Left kidney (tissue), 2 donors: ENCODE results near the gene RIT1. TPM values are rescaled to one million over a fixed set of nuclear protein-coding genes. Genes with fewer than 3 reads are reported as not detected.
A peak's percentile ranks its signal among the peaks of the same experiment; 100 is the strongest.
"Not testable (repeated sequence)": the region's sequence is repeated elsewhere in the genome, so short reads cannot be mapped to it uniquely, and the experiment has no call there.

Experiments used
- DNase-seq: peaks from one replicate; pipeline ENCODE4 v3.0.0-alpha.2; 2013
- polyA plus RNA-seq: library from polyadenylated mRNA; unstranded; fragments of 120-200 nt; gene quantifications from one replicate; pipeline ENCODE4 v1.2.1, GENCODE V29; 2013; ENCODE audit not compliant: insufficient read length

RIT1 gene
- polyA plus RNA-seq, 1 donor: 59.5 TPM

DNA sequence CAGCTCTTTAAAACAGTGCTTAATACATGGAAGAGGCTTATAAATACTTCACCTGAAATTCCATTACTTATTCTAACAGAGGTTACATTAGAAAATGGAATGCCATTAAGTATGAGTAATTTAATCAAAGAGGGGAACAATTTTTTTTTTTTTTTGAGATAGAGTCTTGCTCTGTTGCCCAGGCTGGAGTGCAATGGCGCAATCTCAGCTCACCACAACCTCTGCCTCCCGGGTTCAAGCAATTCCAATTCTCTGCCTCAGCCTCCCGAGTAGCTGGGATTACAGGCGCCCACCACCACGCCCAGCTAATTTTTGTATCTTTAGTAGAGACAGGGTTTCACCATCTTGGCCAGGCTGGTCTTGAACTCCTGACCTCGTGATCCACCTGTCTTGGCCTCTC is 15.5 kb downstream of the RIT1 start:
- not testable (repeated sequence) for DNase-seq

DNA sequence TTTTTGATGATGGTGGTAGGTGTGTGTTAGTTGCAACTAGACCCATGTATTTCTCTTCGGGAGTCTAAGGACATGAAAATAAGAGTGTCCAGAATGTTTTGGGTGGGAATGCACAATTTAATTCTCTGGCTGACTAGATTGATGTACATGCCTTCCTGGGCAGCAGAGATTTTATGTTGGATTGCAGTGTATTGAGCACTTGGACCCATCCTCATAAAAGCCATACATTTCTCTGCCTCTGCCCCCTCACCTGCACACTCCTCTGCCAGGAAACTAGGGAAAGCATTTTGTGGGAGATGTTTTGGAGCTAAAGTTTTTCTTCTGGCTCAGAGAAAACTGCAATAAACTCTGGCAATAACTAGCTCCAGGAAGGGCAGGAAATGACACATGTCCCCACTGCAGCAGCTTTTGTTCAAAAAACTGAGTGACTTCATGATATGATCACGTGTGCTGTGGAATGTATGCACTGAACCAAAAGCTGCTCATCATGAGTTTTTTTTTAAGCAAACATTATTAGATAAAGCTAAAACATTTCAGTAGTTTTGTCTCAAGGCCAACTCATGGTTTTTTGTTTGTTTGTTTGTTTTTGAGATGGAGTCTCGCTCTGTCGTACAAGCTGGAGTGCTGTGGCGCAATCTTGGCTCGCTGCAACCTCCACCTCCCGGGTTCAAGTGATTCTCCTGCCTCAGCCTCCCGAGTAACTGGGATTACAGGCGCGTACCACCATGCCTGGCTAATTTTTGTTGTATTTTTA is 17.6 kb downstream of the RIT1 start:
- DNase-seq: no peak

DNA sequence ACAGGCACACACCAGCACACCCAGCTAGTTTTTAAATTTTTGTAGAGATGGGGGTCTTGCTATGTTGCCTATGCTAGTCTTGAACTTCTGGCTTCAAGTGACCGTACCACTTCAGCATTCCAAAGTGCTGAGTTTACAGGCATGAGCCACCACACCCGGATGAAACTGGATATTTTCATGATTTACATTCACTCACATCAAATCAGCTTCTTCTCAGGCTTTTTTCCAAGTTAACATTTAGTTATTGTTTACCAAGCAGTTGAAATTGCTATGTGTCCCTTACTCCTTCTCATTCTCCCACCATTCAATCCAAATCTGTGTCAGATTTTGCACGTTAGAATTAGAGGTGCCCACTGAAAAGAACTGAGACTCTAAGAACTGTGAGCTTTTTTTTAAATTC is 18.4 kb downstream of the RIT1 start:
- DNase-seq: no peak

DNA sequence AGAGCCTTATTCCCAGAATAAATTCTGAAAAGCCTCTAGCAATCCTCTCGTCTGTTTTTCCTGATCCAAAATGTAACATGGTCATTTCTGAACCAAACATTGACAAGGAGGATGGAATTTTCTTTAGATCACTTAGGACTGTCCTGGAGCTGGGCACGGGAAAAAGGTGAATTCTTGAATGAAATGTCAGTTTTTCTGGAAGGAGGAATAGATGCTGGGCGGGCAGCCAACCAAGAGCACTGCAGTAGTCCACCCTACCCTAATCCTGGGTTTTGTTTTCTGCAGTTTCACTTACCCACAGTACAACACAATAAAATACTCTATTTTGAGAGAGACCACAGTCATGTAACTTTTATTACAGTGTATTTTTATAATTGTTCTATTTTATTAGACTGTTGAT is 20.9 kb downstream of the RIT1 start:
- DNase-seq: no peak

DNA sequence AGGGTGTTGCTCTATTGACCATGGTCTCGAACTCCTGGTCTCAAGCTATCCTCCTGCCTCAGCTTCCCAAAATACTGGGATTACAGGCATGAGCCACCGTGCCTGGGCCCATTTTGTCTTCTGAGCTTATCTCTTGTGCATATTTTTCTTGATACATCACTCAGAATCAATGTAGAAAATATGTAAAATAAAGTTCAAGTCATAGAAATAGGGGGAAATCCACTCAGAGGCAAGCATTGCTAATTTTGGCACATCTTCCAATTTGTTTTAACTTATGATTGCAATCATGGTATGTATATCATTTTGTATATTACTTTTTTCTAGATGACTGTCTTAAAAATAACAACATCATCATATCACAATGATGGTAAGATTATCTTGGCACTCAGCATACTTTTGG is 21.6 kb downstream of the RIT1 start:
- no peak for DNase-seq

DNA sequence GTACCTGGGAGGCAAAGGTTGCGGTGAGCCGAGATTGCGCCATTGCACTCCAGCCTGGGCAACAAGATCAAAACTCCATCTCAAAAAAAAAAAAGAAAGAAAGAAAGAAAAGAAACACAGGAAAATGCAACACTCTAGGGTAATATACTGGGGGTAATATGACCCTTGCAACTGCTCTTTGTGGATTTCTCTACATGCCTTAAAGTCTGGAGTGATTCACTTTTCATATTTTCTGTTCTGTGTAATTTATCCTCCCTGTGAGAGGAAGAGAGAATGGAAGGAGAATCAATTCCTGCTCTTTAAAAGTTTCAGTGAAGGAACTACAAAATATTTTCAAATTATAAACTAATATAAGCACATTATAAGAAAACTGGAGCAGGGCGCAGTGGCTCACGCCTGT is 22.7 kb downstream of the RIT1 start:
- DNase-seq: no peak

DNA sequence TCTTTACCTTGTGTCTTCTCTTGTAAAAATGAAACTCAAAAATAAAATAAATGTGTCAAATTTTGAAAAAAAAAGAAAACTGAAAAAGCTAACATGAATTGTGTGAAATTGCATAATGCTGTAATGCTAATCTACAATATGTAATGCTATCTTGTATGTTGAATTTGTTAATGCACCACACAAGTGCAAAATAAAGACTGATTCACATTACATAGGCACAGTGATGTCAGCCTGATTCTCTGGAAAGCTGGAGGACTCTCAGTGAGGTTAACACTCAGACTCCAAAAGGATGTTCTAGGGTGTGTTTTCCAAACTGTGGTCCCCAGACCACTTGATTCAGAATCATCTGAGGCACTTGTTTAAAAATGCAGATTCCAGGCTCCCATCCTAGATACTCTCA is 26.2 kb downstream of the RIT1 start:
- DNase-seq: no peak

DNA sequence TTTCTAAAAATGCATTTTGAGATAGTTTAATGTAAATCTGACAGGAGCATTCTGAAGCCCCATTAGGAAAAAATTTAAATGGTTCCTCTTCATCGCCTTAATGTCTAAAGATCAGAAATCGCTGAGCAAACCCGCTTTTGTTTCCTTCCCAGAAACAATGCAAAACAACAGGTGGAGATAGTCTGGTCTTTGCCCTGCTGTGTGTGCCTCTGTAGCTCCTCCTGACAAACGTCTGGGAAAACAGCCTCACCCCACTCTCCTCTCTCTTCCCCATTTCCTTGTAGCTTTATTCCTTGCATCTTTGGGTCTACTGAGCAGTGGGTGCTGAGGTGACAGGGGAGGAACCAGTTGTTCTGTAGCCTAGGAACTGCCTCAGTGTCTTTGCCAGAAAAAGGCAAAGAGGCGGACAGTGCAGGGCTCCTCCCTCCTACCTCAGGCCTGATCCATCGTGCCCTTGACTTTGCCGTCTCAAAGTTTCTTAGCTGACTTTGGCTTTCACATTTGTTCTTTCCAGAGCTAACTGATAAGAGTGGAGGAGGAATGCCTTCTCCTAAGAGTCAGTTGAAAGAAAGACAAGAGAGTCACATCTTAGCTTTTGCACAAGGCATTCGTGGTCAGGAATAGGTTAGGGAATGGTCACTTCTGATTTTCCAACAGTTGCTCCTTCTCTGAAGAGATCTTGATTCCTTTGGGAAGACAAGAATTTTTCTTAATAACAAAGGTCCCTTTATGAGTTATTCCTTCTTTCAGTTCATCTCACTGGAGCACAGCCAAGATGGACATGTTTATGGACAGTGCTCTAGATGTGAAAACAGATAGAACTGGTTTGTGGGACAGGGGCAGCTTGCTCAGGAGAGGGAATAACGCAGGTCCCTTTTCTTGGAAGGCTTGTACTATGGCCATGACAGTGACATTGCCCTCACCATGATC is 26.9 kb downstream of the RIT1 start:
- DNase-seq: no peak

DNA sequence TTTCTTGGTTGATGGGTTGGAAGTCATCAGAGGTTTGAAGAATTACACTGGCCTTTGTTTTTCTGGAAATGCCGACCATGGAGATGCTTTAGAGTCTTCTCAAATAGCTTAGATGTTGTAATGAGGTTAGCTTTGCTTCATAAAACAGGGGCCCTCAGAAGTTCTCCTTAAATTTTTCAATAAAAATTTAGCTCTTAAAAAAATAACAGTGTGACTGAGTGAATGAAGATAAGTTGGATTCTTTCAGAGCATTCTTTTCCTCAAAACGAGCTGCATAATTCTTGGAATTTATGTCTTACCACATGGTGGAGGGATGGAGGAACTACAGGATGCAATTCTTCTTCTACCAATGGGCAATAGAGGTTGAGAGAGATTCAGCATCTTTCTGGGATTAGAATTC is 28.4 kb downstream of the RIT1 start:
- DNase-seq: no peak

DNA sequence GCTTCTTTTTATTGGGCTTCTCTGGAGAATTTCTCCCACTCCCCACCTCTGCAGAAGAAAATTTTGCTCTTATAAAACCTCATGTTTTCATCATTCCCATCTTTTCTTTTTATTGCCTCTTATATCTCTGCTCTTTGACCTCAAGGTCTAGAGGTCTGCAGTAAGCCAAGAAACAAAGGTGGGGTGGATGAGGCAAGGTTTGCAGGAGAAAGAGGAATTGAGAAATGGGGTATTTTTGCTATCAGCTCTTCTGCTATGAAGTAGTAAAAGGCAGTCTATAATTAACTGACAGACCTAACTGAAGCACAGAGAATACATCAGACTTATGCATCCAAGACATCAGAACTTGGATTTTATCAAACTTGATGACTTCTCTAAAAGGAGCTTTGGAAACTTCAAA is 28.9 kb downstream of the RIT1 start:
- no peak for DNase-seq

DNA sequence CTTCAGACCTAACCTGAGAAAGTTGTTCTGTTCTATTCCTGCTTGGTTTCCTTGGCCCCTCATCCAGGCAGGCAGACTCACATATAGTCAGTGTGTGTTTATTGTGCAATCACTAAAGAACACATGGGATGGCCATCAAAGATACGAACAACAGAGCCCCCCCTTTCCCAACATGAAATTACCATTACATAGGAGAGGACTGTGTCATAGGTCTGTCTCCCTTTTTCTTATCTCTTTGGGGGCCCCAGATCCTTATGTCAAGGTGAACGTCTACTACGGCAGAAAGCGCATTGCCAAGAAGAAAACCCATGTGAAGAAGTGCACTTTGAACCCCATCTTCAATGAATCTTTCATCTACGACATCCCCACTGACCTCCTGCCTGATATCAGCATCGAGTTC is 30.2 kb downstream of the RIT1 start:
- no peak for DNase-seq

DNA sequence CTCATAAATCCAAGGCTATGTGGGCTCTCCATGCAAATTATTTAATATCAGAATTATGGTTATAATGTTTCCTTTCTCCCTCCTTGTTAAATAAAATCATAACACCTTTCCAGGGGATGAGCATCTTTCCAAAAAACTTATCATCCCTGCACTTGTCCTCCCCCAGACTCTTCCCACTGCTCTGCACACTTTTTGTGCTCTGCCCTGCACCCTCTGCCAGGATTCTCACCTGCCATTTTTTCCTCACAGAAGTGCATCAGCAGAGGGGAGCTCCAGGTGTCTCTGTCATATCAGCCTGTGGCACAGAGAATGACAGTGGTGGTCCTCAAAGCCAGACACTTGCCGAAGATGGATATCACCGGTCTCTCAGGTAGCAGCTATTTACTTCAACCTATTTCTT is 30.9 kb downstream of the RIT1 start:
- no peak for DNase-seq

DNA sequence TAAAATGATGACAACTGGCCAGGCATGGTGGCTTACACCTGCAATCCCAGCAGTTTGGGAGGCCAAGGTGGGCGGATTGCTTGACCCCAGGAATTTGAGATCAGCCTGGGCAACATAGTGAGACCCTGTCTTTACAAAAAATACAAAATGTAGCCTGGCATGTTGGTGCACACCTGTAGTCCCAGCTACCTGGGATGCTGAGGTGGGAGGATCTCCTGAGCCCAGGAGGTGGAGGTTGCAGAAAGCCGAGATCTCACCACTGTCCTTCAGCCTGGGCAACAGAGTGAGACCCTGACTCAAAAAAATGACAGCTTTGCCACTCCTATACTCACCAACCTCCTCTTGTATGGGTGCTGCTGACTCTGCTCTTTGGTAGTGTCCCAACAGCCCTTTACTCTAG is 33.2 kb downstream of the RIT1 start:
- DNase-seq: no peak

DNA sequence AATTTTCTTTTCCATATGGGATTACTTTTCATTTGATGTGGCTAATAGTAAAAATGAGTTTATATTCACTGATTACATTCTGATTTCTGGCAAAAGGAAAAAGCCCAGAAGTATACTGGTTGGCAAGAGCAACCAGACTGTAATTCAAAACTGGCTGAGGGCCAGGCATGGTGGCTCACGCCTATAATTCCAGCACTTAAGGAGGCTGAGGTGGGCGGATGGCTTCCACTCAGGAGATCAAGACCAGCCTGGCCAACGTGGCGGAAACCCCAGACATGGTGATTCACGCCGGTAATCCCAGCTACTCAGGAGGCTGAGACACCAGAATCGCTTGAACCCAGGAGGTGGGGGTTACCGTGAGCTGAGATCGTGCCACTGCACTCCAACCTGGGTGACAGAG is 37.3 kb downstream of the RIT1 start:
- DNase-seq: no peak

DNA sequence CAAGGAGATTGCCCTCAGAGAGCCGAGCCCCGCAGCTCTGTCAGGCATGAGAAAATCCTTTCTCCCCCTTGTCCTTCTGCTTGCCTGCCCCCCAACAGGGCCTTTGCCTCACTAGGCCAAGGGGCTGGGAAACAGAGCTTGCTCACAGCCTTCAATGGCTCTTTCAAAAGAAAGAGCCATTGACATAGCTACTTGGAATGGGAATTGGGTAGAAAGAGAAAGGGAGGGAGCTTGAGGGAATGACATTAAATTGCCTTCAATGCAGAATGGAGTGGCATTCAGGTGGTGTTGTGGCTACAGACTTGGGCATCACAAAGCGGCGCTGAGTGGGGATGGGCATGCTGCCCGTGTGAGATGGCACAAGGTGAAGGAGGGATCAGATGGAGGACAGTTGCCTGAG is 38.6 kb downstream of the RIT1 start:
- DNase-seq: no peak

DNA sequence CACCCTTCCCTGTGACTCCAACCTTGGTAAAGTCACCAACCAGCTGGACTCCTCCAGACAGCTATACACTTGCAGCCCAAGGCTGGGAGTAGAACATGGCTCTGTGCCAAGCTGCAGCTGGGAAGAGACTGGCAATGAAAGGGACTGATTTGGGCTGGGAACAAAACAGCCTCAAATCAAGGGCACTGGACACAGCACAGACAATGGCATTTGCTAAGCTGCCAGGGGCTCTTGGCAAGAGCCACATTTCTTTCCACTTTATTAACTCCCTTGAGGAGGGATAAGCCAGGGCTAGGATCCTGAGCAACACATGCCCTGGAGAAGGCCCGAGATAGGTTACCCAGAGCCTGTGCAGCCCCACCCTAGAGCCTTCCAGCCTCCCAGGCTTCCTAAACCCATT is 39.8 kb downstream of the RIT1 start:
- no peak for DNase-seq

DNA sequence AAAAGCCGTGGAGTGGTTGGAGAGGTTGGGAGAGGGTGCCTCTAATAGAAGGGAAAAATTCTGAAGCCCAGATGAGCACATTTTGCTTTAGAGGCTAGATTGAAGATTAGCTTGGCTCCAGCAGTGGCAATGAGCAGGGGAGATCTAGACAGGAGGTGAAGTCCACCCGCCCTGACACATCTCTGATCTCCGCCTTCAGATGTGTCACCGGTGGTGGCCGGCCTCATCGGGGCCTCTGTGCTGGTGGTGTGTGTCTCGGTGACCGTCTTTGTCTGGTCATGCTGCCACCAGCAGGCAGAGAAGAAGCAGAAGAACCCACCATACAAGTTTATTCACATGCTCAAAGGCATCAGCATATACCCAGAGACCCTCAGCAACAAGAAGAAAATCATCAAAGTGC is 43.4 kb downstream of the RIT1 start:
- no peak for DNase-seq

DNA sequence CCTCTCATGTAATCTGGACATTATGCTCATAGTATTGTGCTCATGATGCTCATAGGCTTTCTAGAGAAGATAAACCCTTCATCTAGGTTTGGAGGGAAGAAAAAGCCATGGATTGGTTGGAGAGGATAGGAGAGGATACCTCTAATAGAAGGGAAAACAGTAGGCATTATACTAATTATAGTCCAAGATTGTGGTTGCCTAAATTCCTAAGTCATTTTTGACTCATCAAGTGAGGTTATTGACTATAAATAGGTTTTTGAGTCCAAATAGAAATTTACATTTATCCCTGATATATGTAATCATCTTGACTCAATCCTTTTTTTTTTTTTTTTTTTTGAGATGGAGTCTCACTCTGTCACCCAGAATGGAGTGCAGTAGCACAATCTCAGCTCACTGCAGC is 46.8 kb downstream of the RIT1 start:
- no peak for DNase-seq

DNA sequence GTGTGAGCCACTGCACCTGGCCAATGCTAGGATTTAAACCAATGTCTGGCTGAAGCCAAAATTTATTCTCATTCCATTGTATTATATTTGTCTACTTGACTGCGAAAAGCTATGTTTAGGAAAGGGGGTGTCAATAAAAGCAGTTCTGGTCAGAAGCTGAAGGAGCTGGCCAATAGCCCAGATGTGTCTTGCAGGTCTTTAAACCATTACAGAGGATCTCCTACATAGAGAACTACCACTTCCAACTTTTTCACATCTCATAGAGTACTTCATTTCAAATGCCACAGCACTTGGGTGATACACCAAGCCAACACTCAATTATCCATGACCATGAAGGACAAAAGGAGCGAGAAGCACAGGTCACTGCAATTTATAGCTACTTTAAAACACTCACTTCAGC is 49.3 kb downstream of the RIT1 start:
- DNase-seq: no peak

DNA sequence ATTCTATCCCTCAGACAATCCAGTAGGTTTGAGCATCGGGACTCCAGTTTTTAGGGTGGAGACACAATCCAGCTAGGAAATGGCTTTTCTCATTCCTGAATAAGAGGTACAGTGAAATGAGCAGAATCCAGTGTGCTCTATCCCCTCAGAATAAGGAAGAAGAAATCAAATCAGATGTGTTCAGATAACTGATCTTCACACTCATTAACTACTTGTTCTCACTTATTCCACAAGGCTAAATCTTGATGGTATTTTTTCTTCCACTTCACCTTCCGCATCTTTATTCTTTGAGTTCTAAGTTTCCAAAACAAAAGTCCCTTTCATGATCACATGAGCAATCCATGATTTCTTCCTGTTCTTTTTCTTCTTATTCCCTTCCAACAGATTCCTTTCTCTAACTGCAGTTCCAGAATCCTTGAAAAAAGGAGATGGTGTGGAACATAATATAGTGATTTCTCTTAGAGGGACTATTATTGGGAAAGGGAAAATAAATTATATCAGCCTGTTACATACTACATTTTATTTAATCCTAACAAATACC is 50.1 kb downstream of the RIT1 start:
- DNase-seq: peak; percentile 12

DNA sequence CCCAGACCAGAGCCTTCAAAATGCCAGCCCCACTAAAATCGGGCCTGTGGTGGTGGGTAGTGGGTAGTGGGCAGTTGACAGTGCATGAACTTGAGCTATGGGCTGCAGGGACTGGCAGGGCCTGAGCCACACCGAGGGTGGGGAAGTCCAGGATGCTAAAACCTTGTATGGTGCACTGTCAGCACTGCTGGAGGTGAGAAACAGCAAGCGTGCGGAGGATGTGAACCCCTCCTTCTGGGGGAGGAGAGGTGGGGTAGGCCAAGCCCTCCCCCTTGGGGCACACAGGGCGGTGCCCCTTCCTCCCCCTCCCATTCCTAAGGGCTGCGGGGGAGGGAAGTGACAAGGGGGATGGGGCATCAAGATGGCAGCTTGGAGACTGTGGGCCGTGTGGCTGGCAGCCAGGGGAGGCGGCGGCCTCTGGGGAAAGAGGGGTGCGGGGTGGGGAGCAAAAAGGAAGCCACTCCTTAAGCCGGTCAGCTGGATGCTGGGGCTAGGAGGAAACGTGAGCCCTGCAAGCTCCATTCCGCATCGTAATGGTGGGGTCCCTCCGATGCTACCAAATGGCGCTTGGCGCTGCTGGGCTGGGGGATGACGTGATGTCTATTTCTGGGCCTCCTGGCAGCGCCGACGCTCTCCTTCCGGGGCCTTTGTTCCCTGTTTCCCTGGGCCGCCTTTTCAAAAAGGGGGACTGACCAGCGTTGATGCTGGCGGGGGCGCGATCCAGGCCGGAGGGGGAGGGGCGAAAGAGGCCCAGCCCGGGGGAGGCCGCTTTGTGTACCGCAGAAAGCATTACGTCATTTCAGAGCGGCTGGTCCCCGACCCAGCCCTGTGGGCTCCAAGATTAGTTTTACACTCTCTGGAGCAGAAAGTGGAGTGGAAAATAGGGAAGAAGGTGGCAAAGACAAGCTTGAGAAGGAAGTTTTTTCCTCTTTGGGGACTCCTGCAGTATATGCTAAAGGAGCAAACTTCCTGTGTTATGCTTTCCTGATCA is 51.0 kb downstream of the RIT1 start:
- peak; percentile 84 for DNase-seq

DNA sequence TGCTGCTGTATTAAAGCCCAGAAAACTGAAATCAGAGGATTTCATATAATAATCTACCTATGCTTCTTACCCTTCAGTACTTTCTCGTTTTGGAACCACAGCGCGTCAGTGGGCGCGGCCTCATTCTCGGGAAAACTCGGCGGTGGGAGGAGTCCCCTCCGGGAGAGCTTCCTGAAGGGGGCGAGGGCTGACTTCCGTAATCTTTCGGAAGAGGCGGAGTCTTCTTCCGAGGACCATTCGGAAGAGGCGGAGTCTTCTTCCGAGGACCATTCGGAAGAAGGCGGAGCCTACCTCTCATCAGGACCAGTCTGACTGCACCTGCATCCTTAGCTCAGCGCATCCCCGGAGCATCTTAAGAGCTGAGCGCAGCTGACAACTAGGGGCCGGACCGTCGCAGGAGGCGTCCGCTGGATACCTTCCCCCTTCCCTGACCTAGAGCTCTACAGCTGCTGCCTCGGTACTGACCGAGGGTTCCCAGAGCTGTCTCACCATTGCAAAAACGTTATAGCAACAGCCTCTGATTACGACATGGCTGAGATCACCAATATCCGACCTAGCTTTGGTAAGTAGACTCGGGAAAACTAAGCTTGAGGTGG is 51.8 kb downstream of the RIT1 start, which contains the start of gene SYT11:
Gene SYT11, plus strand, starts transcription at position 334 of the 596 bp plus-strand sequence. Its CDS starts 195 bp downstream, at position 529.
- DNase-seq: peak; percentile 98
